Loucy (cell line): ENCODE results near the gene PTPN9.

Experiments
- H2AFZ ChIP-seq: fragments of 200-600 bp; sonication (generic); 2 replicates; pipeline ENCODE4 v1.6.0; 2016; ENCODE audit warnings: antibody characterized with exemption, mild to moderate bottlenecking, low read length, moderate library complexity
- H3F3A ChIP-seq: fragments of 200-600 bp; 2 replicates; pipeline ENCODE4 v1.6.0; 2016; ENCODE audit warnings: antibody characterized with exemption, low read depth, mild to moderate bottlenecking
- H3K27me3 ChIP-seq: fragments of 200-600 bp; sonication (generic); 2 replicates; pipeline ENCODE4 v1.6.1; 2014; ENCODE audit warnings: low read length, mild to moderate bottlenecking; ENCODE audit not compliant: insufficient read depth, poor library complexity, severe bottlenecking
- H3K36me3 ChIP-seq: fragments of 200-600 bp; sonication (generic); 2 replicates; pipeline ENCODE4 v1.6.1; 2016; ENCODE audit warnings: low read length; ENCODE audit not compliant: insufficient read depth
- H3K4me1 ChIP-seq: fragments of 200-600 bp; sonication (generic); 2 replicates; pipeline ENCODE4 v1.5.1; 2014; ENCODE audit warnings: low read length, mild to moderate bottlenecking; ENCODE audit not compliant: insufficient read depth, poor library complexity, severe bottlenecking
- H3K4me2 ChIP-seq: fragments of 200-600 bp; sonication (generic); 2 replicates; pipeline ENCODE4 v1.6.0; 2014; ENCODE audit warnings: antibody characterized with exemption, low read length, low read depth, mild to moderate bottlenecking; ENCODE audit not compliant: poor library complexity, severe bottlenecking
- H3K4me3 ChIP-seq: fragments of 200-600 bp; sonication (generic); 2 replicates; pipeline ENCODE4 v1.5.1; 2014; ENCODE audit warnings: low read length, mild to moderate bottlenecking, mixed read lengths; ENCODE audit not compliant: poor library complexity, severe bottlenecking
- H3K79me2 ChIP-seq: fragments of 200-600 bp; sonication (generic); 2 replicates; pipeline ENCODE4 v1.6.1; 2014; ENCODE audit warnings: low read length; ENCODE audit not compliant: insufficient read depth
- H3K9ac ChIP-seq: fragments of 200-600 bp; sonication (generic); 2 replicates; pipeline ENCODE4 v1.6.0; 2014; ENCODE audit warnings: mild to moderate bottlenecking, low read depth, low read length, moderate library complexity; ENCODE audit not compliant: poor library complexity, severe bottlenecking
- H3K9me2 ChIP-seq: fragments of 200-600 bp; sonication (generic); replicated peaks from 2 replicates; pipeline ENCODE4 v1.6.1; 2016; ENCODE audit warnings: low read depth, low read length, mixed read lengths
- H3K9me3 ChIP-seq: fragments of 200-600 bp; sonication (generic); 2 replicates; pipeline ENCODE4 v1.6.1; 2014; ENCODE audit warnings: mild to moderate bottlenecking, antibody characterized with exemption, low read length, low read depth; ENCODE audit not compliant: insufficient read depth
- H4K20me1 ChIP-seq: fragments of 200-600 bp; sonication (generic); 2 replicates; pipeline ENCODE4 v1.6.0; 2014; ENCODE audit warnings: antibody characterized with exemption, low read length, mild to moderate bottlenecking; ENCODE audit not compliant: insufficient read depth, poor library complexity, severe bottlenecking
- EZH2phosphoT487 ChIP-seq: fragments of 200-600 bp; IDR thresholded peaks from 2 replicates; pipeline ENCODE4 v1.6.1; 2018; ENCODE audit warnings: antibody characterized with exemption, mild to moderate bottlenecking, moderate library complexity, borderline replicate concordance
- TF ChIP-seq, protein P1 (sequence below): fragments of 200-600 bp; sonication (generic); conservative IDR thresholded peaks from 2 replicates; pipeline ENCODE4 v1.5.1; 2014; ENCODE audit warnings: mild to moderate bottlenecking, antibody characterized with exemption, low read length

Gene PTPN9

DNA sequence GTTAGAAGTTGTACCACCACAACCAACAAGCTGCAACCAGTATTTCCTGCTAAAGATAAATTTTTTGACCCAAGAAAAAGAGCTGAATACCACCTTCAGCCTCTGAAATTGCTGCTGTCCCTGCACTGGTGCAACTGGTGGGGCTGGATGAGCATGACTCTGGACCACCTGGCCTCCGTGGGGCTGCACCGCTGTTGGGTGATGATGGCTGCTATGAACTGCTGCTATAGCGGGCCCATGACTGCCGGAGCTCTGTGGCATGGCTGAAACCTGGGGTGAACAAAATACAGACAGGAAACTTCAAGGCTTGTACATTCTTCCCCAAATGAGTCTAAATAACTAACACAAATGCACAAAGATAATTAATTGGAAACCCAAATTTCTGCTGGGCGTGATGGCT lies 156.6 kb downstream of the PTPN9 start:
- H3K9me2 ChIP-seq, result no peaks in the 10 kb centered on the region
- H3K4me1 ChIP-seq, result no peaks in the 10 kb centered on the region
- TF ChIP-seq, protein P1, sequence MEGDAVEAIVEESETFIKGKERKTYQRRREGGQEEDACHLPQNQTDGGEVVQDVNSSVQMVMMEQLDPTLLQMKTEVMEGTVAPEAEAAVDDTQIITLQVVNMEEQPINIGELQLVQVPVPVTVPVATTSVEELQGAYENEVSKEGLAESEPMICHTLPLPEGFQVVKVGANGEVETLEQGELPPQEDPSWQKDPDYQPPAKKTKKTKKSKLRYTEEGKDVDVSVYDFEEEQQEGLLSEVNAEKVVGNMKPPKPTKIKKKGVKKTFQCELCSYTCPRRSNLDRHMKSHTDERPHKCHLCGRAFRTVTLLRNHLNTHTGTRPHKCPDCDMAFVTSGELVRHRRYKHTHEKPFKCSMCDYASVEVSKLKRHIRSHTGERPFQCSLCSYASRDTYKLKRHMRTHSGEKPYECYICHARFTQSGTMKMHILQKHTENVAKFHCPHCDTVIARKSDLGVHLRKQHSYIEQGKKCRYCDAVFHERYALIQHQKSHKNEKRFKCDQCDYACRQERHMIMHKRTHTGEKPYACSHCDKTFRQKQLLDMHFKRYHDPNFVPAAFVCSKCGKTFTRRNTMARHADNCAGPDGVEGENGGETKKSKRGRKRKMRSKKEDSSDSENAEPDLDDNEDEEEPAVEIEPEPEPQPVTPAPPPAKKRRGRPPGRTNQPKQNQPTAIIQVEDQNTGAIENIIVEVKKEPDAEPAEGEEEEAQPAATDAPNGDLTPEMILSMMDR, result no peak
- H3K9me3 ChIP-seq, result no peaks in the 10 kb centered on the region
- no peak overlapping the region for H3K9ac ChIP-seq
- no peak overlapping the region for H3K4me3 ChIP-seq
- no peaks in the 10 kb centered on the region for H3F3A ChIP-seq
- H4K20me1 ChIP-seq, result peaks cover 28% of the 10 kb centered on the region
- H3K36me3 ChIP-seq, result peaks cover 88% of the 10 kb centered on the region
- H3K79me2 ChIP-seq, result peaks cover 61% of the 10 kb centered on the region
- H3K27me3 ChIP-seq, result no peaks in the 10 kb centered on the region
- no peak overlapping the region for H2AFZ ChIP-seq
- no peak overlapping the region for H3K4me2 ChIP-seq

DNA sequence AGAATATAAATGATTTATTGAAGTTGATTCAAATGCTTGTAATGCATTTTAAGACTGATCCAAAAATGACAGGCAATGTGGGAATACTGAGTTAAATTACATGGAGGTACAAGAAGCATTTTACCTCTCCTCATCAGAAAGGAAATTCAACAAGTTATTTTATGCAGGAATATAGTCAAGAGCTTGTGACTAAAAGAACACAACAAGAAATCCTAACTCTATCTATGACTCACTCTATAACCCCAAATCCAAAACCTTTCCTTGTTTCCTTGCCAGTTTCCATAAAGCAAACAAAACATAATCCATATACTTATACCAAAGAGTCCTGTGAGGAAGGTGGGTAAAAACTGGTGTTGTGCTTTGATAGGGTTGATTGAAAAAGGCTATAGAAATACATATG lies 158.4 kb downstream of the PTPN9 start:
- no peak overlapping the region for H2AFZ ChIP-seq
- no peaks in the 10 kb centered on the region for H3K9me2 ChIP-seq
- peaks cover 88% of the 10 kb centered on the region for H3K36me3 ChIP-seq
- H3F3A ChIP-seq, result no peaks in the 10 kb centered on the region
- peaks cover 17% of the 10 kb centered on the region for H4K20me1 ChIP-seq
- H3K4me1 ChIP-seq, result no peaks in the 10 kb centered on the region
- TF ChIP-seq, protein P1, result no peak
- H3K79me2 ChIP-seq, result peaks cover 45% of the 10 kb centered on the region
- H3K27me3 ChIP-seq, result no peaks in the 10 kb centered on the region
- no peak overlapping the region for H3K9ac ChIP-seq
- H3K9me3 ChIP-seq, result no peaks in the 10 kb centered on the region
- no peak overlapping the region for H3K4me3 ChIP-seq
- H3K4me2 ChIP-seq, result no peak overlapping the region

DNA sequence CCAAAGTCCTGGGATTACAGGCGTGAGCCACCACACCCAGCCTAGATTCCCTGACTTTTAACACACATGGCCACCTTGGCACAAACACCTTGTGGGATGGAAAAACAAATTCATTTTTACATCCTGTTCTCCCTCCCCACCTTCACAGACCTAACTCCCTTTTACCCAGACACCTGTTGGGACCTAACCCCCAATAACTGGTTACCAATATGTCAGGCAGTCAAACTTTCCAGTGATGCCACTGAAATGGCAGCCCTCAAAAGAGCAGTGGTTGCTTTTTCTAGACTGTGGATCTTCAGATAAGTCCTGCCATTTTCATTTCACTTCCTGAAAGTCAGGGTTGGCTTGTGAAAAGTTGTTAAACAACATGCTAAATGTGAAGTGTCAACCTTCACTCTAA lies 162.5 kb downstream of the PTPN9 start:
- H3K4me3 ChIP-seq, result no peak overlapping the region
- peaks cover 12% of the 10 kb centered on the region; the same call in 1 of the 2 replicates for H3K79me2 ChIP-seq
- no peaks in the 10 kb centered on the region for H3F3A ChIP-seq
- H3K27me3 ChIP-seq, result no peaks in the 10 kb centered on the region
- H4K20me1 ChIP-seq, result peaks cover 15% of the 10 kb centered on the region
- peaks cover 85% of the 10 kb centered on the region for H3K36me3 ChIP-seq
- TF ChIP-seq, protein P1, result no peak
- no peak for TF ChIP-seq EZH2phosphoT487
- no peak overlapping the region for H2AFZ ChIP-seq
- no peaks in the 10 kb centered on the region for H3K4me1 ChIP-seq
- H3K4me2 ChIP-seq, result no peak overlapping the region
- H3K9me3 ChIP-seq, result no peaks in the 10 kb centered on the region
- H3K9me2 ChIP-seq, result no peaks in the 10 kb centered on the region
- H3K9ac ChIP-seq, result no peak overlapping the region
